ENCODE data around the gene PRSS8.

The PRSS8 gene

GRCh38 chr16:31099860-31100638 is 35.5 kb downstream of the PRSS8 start:
- DNase-seq: no peak

GRCh38 chr16:31094424-31095120 is 41.0 kb downstream of the PRSS8 start, which contains the start of gene VKORC1:
Gene VKORC1, minus strand, starts transcription at chr16:31094797. Its CDS starts 68 bp downstream, at chr16:31094729.
- peak; percentile 93 to 94 for DNase-seq

- DNase-seq: peak in 1 of 2 experiments; percentile 35
These were observed 41.5 kb downstream of the PRSS8 start for GRCh38 chr16:31094088-31094423.

- no peak for DNase-seq
These were observed 42.3 kb downstream of the PRSS8 start for GRCh38 chr16:31093132-31093703.

- DNase-seq: no peak
These were observed 43.2 kb downstream of the PRSS8 start for GRCh38 chr16:31092330-31092729.

- no peak for DNase-seq
These were observed 45.0 kb downstream of the PRSS8 start for GRCh38 chr16:31090540-31090939.

- DNase-seq: no peak
These were observed 46.3 kb downstream of the PRSS8 start for GRCh38 chr16:31089199-31089598.

GRCh38 chr16:31088459-31089183 is 46.9 kb downstream of the PRSS8 start, which contains the start of gene PRSS53:
Gene PRSS53, minus strand, starts transcription at chr16:31088943. Its CDS starts 134 bp downstream, at chr16:31088809.
- DNase-seq: no peak

GRCh38 chr16:31087971-31088370 is 47.6 kb downstream of the PRSS8 start:
- no peak for DNase-seq

GRCh38 chr16:31087481-31087880 is 48.0 kb downstream of the PRSS8 start:
- DNase-seq: no peak

GRCh38 chr16:31086629-31086906 is 49.0 kb downstream of the PRSS8 start:
- DNase-seq: no peak

- no peak for DNase-seq
These were observed 49.5 kb downstream of the PRSS8 start for GRCh38 chr16:31085873-31086628.

- DNase-seq: peak in 1 of 2 experiments; percentile 17
These were observed 50.1 kb downstream of the PRSS8 start for GRCh38 chr16:31085411-31085810.

- DNase-seq: peak in 1 of 2 experiments; percentile 17
These were observed 50.8 kb downstream of the PRSS8 start for GRCh38 chr16:31084584-31085302.

- DNase-seq: peak in 1 of 2 experiments; percentile 18
These were observed 51.5 kb downstream of the PRSS8 start for GRCh38 chr16:31083981-31084380.

- DNase-seq: peak in 1 of 2 experiments; percentile 17
These were observed 52.0 kb downstream of the PRSS8 start for GRCh38 chr16:31083556-31083955.

GRCh38 chr16:31083081-31083480 is 52.4 kb downstream of the PRSS8 start:
- DNase-seq: no peak

GRCh38 chr16:31082368-31083045 is 53.0 kb downstream of the PRSS8 start:
- DNase-seq: peak in 1 of 2 experiments; percentile 16
